OCI-LY1 (cell line): ENCODE data around the gene CD38.

Source experiments
- CTCF ChIP-seq: fragments of 200-600 bp; sonication (generic), shearing (Covaris generic); IDR thresholded peaks from 2 replicates; pipeline ENCODE4 v1.5.1; 2017; ENCODE audit warnings: mild to moderate bottlenecking, antibody characterized with exemption, low read length, moderate library complexity, mixed read lengths
- EZH2 ChIP-seq: fragments of 200-600 bp; sonication (generic), shearing (Covaris generic); IDR thresholded peaks from 2 replicates; pipeline ENCODE4 v1.8.0; 2017; ENCODE audit warnings: borderline replicate concordance, mixed run types, mild to moderate bottlenecking, antibody characterized with exemption, low read length, moderate library complexity, mixed read lengths

GRCh38 chr4:15755321-15756155, 22.6 kb upstream of the CD38 start:
- no peak for TF ChIP-seq CTCF
- no peak for TF ChIP-seq EZH2
